GM21360 (cell line): ENCODE data around the gene TK2.
A peak's percentile ranks its signal among the peaks of the same experiment; 100 is the strongest.
"Not testable (repeated sequence)": the region's sequence is repeated elsewhere in the genome, so short reads cannot be mapped to it uniquely, and the experiment has no call there.

Experiments used
- ATAC-seq: cut with Tn5 transposase; IDR thresholded peaks from one replicate; pipeline ENCODE4 v1.9.1; 2021; ENCODE audit warnings: mild to moderate bottlenecking, moderate library complexity; ENCODE audit not compliant: unreplicated experiment

The TK2 gene

GRCh38 chr16:66521252-66521713 lies 28.6 kb downstream of the TK2 start:
- no peak for ATAC-seq

- no peak for ATAC-seq
These were observed 29.3 kb downstream of the TK2 start for GRCh38 chr16:66520406-66521170.

DNA sequence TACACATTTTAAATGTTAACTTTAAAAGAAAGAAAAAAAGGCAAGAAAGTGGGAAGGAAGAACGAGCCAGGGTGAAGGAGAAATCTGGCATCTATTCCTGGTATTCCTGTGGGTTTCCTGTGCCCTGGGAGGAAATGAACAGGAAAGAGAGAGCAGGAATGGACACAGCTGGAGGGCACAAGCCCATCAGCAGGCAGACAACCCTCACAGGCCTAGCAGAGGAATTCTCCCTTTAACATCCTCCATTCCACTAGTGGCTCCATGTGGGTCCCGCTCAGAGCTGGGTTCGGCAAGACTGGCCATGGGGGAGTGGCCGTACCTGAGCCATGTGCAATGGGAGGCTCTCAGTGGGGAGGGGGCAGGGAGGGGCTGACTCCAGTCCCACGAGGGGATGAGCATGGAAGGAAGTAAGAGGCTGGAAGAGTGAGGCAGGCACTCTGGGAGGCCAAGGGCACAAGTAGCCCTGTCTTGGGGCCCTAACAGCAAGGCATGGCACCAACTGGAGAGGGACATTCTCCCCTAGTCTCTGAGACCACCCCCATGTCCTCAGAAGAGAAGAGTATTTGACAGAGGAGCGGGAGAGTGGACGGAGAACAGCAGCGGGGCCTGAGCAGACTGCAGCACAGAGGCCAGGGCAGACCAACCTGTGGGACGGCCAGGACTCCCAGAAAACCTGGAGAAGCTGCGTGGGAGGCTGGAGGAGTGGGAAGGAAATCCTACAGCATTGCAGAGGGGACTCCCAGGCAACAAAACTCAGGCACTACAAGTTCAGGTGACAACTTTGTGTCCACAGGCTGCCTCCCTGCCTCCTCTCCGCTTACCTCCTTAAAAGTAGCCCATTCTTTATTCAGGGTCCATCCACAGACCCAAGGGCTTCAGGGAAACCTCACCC lies 30.2 kb downstream of the TK2 start:
- no peak for ATAC-seq

GRCh38 chr16:66517586-66518263 lies 32.2 kb downstream of the TK2 start:
- no peak for ATAC-seq

GRCh38 chr16:66516808-66517585 lies 32.9 kb downstream of the TK2 start:
- peak; percentile 97 for ATAC-seq

- ATAC-seq: peak; percentile 10
These were observed 33.5 kb downstream of the TK2 start for GRCh38 chr16:66516509-66516807.

GRCh38 chr16:66515596-66516508 lies 34.1 kb downstream of the TK2 start:
- ATAC-seq: no peak

- ATAC-seq: not testable (repeated sequence)
These were observed 34.8 kb downstream of the TK2 start for GRCh38 chr16:66514980-66515595.

DNA sequence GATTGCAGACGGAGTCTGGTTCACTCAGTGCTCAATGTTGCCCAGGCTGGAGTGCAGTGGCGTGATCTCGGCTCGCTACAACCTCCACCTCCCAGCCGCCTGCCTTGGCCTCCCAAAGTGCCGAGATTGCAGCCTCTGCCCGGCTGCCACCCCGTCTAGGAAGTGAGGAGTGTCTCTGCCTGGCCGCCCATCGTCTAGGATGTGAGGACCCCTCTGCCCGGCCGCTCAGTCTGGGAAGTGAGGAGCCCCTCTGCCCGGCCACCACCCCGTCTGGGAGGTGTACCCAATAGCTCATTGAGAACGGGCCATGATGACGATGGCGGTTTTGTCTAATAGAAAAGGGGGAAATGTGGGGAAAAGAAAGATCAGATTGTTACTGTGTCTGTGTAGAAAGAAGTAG lies 35.5 kb downstream of the TK2 start:
- ATAC-seq: not testable (repeated sequence)

GRCh38 chr16:66513111-66513723 lies 36.7 kb downstream of the TK2 start:
- ATAC-seq: no peak

DNA sequence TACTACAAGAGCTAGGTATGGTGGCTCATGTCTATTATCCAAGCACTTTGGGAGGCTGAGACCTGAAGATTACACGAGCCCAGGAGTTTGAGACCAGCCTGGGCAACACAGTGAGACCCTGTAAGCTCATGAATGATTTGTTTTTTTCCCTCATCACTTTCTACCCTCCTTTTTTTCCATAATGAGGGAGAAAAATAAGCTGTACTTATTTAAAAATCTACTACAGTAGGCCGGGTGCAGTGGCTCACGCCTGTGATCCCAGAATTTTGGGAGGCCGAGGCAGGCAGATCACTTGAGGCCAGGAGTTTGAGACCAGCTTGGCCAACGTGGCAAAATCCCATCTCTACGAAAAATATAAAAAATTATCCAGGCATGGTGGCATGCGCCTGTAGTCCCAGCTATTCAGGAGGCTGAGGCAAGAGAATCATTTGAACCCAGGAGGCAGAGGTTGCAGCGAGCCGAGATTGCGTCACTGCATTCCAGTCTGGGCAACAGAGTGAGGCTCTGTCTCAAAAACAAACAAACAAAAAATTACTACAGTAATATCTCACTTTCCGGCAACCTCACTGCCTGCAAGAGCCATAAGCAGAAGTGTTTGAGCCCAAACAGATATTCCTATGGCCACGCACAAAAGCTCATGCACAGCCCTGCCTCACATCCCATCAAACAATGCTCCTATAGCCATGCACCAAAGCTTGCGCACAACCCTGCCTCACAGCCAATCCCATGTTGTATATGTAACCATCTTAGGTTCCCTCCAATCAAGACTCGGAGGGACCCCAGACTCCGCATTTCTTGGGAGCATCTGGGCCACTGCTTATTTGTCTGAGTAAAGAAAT lies 37.4 kb downstream of the TK2 start:
- ATAC-seq: no peak

- no peak for ATAC-seq
These were observed 38.2 kb downstream of the TK2 start for GRCh38 chr16:66511602-66512271.

- ATAC-seq: no peak
These were observed 39.0 kb downstream of the TK2 start for GRCh38 chr16:66510711-66511601.

DNA sequence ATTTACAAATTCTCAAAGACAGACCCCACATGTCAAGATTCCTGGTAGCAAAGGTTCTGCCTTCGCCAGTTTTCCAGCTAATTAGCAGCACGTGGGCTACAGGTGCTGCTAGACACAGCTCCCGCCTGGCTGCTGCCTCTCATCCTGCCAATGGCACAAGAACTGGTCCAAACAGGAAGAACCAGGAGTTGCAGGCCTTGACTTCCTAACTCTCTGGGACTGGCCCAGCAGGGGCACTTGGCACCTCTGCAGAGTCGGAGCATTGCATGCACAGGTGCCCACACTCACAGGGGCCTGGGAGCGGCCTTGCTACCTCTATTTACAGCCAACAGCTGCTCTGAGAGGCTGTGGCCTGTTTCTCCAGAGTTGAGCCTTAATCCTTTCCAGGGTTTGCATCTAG lies 39.6 kb downstream of the TK2 start:
- no peak for ATAC-seq

DNA sequence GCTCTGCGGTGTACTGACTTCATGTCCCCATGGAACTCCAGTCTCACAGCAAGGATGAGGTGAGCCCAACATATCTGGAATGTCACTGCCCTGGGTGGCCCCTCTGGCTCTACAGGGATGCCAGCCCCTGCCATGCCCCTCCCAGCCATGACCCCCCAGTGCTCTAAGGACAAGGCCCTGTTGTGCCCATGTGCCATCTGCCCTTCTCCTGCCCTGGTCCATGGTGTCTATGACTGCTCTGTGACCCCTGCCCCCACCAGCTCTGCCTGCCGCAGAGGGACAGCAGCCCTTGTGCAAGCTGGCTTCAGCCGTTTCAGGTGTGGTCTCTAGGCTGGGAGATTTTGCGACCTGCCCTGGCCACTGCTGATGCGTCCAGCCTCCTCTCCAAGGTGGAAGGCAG lies 40.3 kb downstream of the TK2 start:
- no peak for ATAC-seq

DNA sequence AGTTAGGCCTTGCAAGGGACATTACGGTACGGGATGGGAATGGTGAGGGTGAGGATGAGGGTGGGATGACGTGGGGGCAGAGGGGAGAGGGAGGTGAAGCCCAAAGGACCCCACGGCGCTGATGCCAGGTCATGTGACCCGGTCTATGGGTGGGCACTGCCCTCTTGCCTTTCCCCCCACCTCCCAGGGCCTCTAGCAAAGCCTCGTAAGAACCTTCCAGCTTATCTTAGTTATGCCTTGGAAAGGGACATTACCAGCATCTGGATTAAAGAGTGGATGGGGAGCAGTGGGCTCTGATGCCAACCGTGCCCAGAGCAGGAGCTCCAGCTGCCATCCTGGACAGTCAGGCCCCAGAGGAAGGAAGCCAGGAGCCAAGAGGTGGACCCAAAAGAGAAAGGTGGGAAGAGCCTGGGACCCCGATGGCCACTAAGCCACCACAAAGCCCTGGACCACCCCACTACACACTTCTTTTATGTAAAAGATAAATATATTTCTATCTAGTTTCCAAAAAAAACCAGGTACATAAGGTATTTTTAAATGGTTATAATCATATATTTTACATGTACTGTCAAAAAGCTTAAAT lies 40.9 kb downstream of the TK2 start:
- no peak for ATAC-seq
